NT2/D1 (cell line): ENCODE data around the gene ALDH1B1.

Experiments
- SUZ12 ChIP-seq: IDR thresholded peaks from 2 replicates; pipeline ENCODE4 v1.6.1; 2011; ENCODE audit not compliant: insufficient read length, insufficient read depth; ENCODE audit errors: extremely low read depth
- YY1 ChIP-seq: IDR thresholded peaks from 2 replicates; pipeline ENCODE4 v1.6.1; 2011; ENCODE audit not compliant: insufficient read length, insufficient read depth
- ZNF274 ChIP-seq: IDR thresholded peaks from 2 replicates; pipeline ENCODE4 v1.6.1; 2011; ENCODE audit warnings: mild to moderate bottlenecking, low read depth, low read length

GRCh38 chr9:38423273-38423972 is 30.9 kb downstream of the ALDH1B1 start:
- no peak for TF ChIP-seq YY1
- TF ChIP-seq ZNF274 = no peak
- TF ChIP-seq SUZ12 = no peak
